ENCODE results near the gene HOMER2. TPM values are rescaled to one million over a fixed set of nuclear protein-coding genes. Genes with fewer than 3 reads are reported as not detected.

HOMER2 gene
- total RNA-seq, 4 donors from 2014 or later, result 2.2 to 4.3 (median 3.3) TPM

GRCh38 chr15:82935382-82935781, 17.1 kb downstream of the HOMER2 start:
- no peaks in the 10 kb centered on the region for H3K4me1 ChIP-seq
- H3K27me3 ChIP-seq, result no peaks in the 10 kb centered on the region
- DNase-seq, result no peak
- no peak overlapping the region for H3K27ac ChIP-seq
- H3K36me3 ChIP-seq, result no peaks in the 10 kb centered on the region
- H3K4me3 ChIP-seq, result no peak overlapping the region
- no peaks in the 10 kb centered on the region for H3K9me3 ChIP-seq
- TF ChIP-seq CTCF (IDR thresholded peaks at IDR 0.05) (no peak), POLR2A (IDR thresholded peaks at IDR 0.05) (no peak)

- H3K27me3 ChIP-seq, result no peaks in the 10 kb centered on the region
- no peaks in the 10 kb centered on the region for H3K9me3 ChIP-seq
- H3K4me1 ChIP-seq, result no peaks in the 10 kb centered on the region
- no peaks in the 10 kb centered on the region for H3K36me3 ChIP-seq
- DNase-seq, result no peak
- H3K4me3 ChIP-seq, result no peak overlapping the region
- no peak for TF ChIP-seq POLR2A (IDR thresholded peaks at IDR 0.05)
- no peak for TF ChIP-seq CTCF (IDR thresholded peaks at IDR 0.05)
- no peak overlapping the region for H3K27ac ChIP-seq
Measured at GRCh38 chr15:82934100-82934880, 18.2 kb downstream of the HOMER2 start.

GRCh38 chr15:82933576-82933975, 18.9 kb downstream of the HOMER2 start:
- H3K27ac ChIP-seq, result no peak overlapping the region
- no peaks in the 10 kb centered on the region for H3K36me3 ChIP-seq
- H3K9me3 ChIP-seq, result no peaks in the 10 kb centered on the region
- no peak for DNase-seq
- no peaks in the 10 kb centered on the region for H3K4me1 ChIP-seq
- H3K4me3 ChIP-seq, result no peak overlapping the region
- no peaks in the 10 kb centered on the region for H3K27me3 ChIP-seq
- no peak for TF ChIP-seq CTCF (IDR thresholded peaks at IDR 0.05)
- no peak for TF ChIP-seq POLR2A (IDR thresholded peaks at IDR 0.05)

- no peak for DNase-seq
- no peak overlapping the region for H3K4me3 ChIP-seq
- TF ChIP-seq CTCF (IDR thresholded peaks at IDR 0.05), result no peak
- TF ChIP-seq POLR2A (IDR thresholded peaks at IDR 0.05), result no peak
- no peak overlapping the region for H3K27ac ChIP-seq
- H3K27me3 ChIP-seq, result no peaks in the 10 kb centered on the region
- no peaks in the 10 kb centered on the region for H3K36me3 ChIP-seq
- H3K9me3 ChIP-seq, result no peaks in the 10 kb centered on the region
- no peaks in the 10 kb centered on the region for H3K4me1 ChIP-seq
Measured at GRCh38 chr15:82931221-82931620, 21.3 kb downstream of the HOMER2 start.

GRCh38 chr15:82930461-82930860, 22.1 kb downstream of the HOMER2 start:
- no peak for TF ChIP-seq CTCF (IDR thresholded peaks at IDR 0.05)
- TF ChIP-seq POLR2A (IDR thresholded peaks at IDR 0.05), result no peak
- H3K4me1 ChIP-seq, result no peaks in the 10 kb centered on the region

More at GRCh38 chr15:82930461-82930860, 22.1 kb downstream of the HOMER2 start:
- H3K9me3 ChIP-seq, result no peaks in the 10 kb centered on the region
- no peak for DNase-seq
- no peak overlapping the region for H3K4me3 ChIP-seq
- no peaks in the 10 kb centered on the region for H3K27me3 ChIP-seq
- H3K27ac ChIP-seq, result no peak overlapping the region
- no peaks in the 10 kb centered on the region for H3K36me3 ChIP-seq
